Upper lobe of left lung (tissue), 4 donors: ENCODE measurements around the gene ARHGAP15.

Experiments
- CTCF ChIP-seq, 6 experiments: fragments of 450-650 bp in 4 of 6; fragments of 200-600 bp in 2 of 6; sonication (generic) in 2 of 6; IDR thresholded peaks; one replicate each; pipeline ENCODE4 v1.5.1; 2016 to 2019; ENCODE audit warnings: antibody characterized with exemption in 6 of 6
- POLR2A ChIP-seq, 4 donors: fragments of 450-650 bp; IDR thresholded peaks; one replicate each; pipeline ENCODE4 v1.5.1; 2016 to 2017; ENCODE audit warnings: antibody characterized with exemption in 4 of 4, mild to moderate bottlenecking in 2 of 4

DNA sequence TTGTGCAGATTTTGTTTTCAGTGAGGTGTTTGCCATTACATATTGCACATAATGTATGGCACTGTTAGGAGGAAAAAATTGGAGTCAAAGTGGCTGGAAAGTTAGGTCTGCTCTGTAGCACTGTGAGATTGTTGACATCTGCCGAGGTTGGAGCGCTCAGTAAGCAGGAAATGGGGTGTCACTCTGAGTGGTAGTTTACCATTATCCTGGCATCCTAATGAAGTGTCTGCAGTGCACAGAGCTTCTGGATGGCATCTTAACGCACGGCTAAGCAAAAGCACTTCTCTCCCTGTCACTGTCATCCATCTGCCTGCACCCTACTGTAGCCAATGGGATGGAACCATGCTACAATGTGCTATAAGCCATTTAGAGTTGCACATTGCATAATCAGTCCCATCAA, 561.9 kb downstream of the ARHGAP15 start:
- TF ChIP-seq CTCF (IDR thresholded peaks at IDR 0.05) (no peak), POLR2A (IDR thresholded peaks at IDR 0.05) (no peak)
